SK-N-SH treated with all-trans-retinoic acid at 6 μM for 48 hours (cell line): Measurements from ENCODE around the gene SLC12A8.

Source experiments
- ARNTL ChIP-seq: fragments of 450-650 bp; formaldehyde crosslinking; IDR thresholded peaks from 2 replicates; pipeline ENCODE4 v1.5.0; 2020; ENCODE audit warnings: low read depth, mild to moderate bottlenecking, moderate library complexity, borderline replicate concordance
- BACH2 ChIP-seq: fragments of 250-450 bp; sonication (Bioruptor Pico); IDR thresholded peaks from 2 replicates; pipeline ENCODE4 v1.9.0; 2021; ENCODE audit warnings: mild to moderate bottlenecking, borderline replicate concordance
- PPARA ChIP-seq: fragments of 250-450 bp; sonication (Bioruptor Pico); IDR thresholded peaks from 2 replicates; pipeline ENCODE4 v1.5.0; 2020; ENCODE audit warnings: mild to moderate bottlenecking, borderline replicate concordance
- SNAI2 ChIP-seq: fragments of 250-450 bp; sonication (Bioruptor Pico); IDR thresholded peaks from 2 replicates; pipeline ENCODE4 v1.5.0; 2020; ENCODE audit warnings: mild to moderate bottlenecking, moderate library complexity
- TCF4 ChIP-seq: fragments of 250-450 bp; sonication (Bioruptor Pico); IDR thresholded peaks from 2 replicates; pipeline ENCODE4 v1.8.0; 2021; ENCODE audit warnings: mild to moderate bottlenecking, moderate library complexity, borderline replicate concordance
- ZFP3 ChIP-seq: fragments of 250-450 bp; sonication (Bioruptor Pico); IDR thresholded peaks from 2 replicates; pipeline ENCODE4 v1.5.0; 2020; ENCODE audit warnings: mild to moderate bottlenecking, moderate library complexity
- ZNF565 ChIP-seq: fragments of 450-650 bp; formaldehyde crosslinking; conservative IDR thresholded peaks from 2 replicates; pipeline ENCODE4 v1.5.0; 2020; ENCODE audit warnings: low read depth, mild to moderate bottlenecking, moderate library complexity
- ZNF8 ChIP-seq: fragments of 450-650 bp; formaldehyde crosslinking; IDR thresholded peaks from 2 replicates; pipeline ENCODE4 v1.5.0; 2020; ENCODE audit warnings: mild to moderate bottlenecking, moderate library complexity
- TF ChIP-seq, protein P1 (sequence below): fragments of 250-450 bp; sonication (Bioruptor Pico); IDR thresholded peaks from 2 replicates; pipeline ENCODE4 v1.5.1; 2020; ENCODE audit warnings: low read depth, mild to moderate bottlenecking, moderate library complexity
- TF ChIP-seq, protein P2 (sequence below): fragments of 250-450 bp; sonication (Bioruptor Pico); IDR thresholded peaks from 2 replicates; pipeline ENCODE4 v1.5.1; 2021; ENCODE audit warnings: mild to moderate bottlenecking, moderate library complexity

GRCh38 chr3:125179143-125179883 is 33.2 kb downstream of the SLC12A8 start:
- no peak for TF ChIP-seq SNAI2 (CRISPR knock-in tag)
- TF ChIP-seq, protein P1, sequence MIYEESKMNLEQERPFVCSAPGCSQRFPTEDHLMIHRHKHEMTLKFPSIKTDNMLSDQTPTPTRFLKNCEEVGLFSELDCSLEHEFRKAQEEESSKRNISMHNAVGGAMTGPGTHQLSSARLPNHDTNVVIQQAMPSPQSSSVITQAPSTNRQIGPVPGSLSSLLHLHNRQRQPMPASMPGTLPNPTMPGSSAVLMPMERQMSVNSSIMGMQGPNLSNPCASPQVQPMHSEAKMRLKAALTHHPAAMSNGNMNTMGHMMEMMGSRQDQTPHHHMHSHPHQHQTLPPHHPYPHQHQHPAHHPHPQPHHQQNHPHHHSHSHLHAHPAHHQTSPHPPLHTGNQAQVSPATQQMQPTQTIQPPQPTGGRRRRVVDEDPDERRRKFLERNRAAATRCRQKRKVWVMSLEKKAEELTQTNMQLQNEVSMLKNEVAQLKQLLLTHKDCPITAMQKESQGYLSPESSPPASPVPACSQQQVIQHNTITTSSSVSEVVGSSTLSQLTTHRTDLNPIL (CRISPR knock-in tag), result no peak
- no peak for TF ChIP-seq ZNF565 (CRISPR knock-in tag)
- TF ChIP-seq TCF4 (CRISPR knock-in tag), result no peak
- TF ChIP-seq, protein P2, sequence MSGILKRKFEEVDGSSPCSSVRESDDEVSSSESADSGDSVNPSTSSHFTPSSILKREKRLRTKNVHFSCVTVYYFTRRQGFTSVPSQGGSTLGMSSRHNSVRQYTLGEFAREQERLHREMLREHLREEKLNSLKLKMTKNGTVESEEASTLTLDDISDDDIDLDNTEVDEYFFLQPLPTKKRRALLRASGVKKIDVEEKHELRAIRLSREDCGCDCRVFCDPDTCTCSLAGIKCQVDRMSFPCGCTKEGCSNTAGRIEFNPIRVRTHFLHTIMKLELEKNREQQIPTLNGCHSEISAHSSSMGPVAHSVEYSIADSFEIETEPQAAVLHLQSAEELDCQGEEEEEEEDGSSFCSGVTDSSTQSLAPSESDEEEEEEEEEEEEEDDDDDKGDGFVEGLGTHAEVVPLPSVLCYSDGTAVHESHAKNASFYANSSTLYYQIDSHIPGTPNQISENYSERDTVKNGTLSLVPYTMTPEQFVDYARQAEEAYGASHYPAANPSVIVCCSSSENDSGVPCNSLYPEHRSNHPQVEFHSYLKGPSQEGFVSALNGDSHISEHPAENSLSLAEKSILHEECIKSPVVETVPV (CRISPR knock-in tag), result no peak
- no peak for TF ChIP-seq BACH2 (CRISPR knock-in tag)
- TF ChIP-seq ARNTL, result no peak
- TF ChIP-seq ZNF8 (CRISPR knock-in tag), result no peak
- TF ChIP-seq ZFP3 (CRISPR knock-in tag), result no peak
- no peak for TF ChIP-seq PPARA
